IPS-NIHi11 (cell line): ENCODE results near the gene SLC25A39.

Experiments
- DNase-seq: peaks from one replicate; pipeline ENCODE4 v3.0.0; 2012; ENCODE audit warnings: mixed read lengths, low spot score

The SLC25A39 gene

GRCh38 chr17:44279346-44279665 is 45.3 kb downstream of the SLC25A39 start:
- DNase-seq, result no peak

- DNase-seq, result no peak
Observed at GRCh38 chr17:44277976-44278375, 46.6 kb downstream of the SLC25A39 start.

GRCh38 chr17:44273607-44274006 is 51.0 kb downstream of the SLC25A39 start:
- DNase-seq, result peak; percentile 33

- peak; percentile 9 for DNase-seq
Observed at GRCh38 chr17:44272954-44273353, 51.7 kb downstream of the SLC25A39 start.

GRCh38 chr17:44272321-44272951 is 52.2 kb downstream of the SLC25A39 start:
- DNase-seq, result peak; percentile 8
